ENCODE data around the gene DOCK1. TPM values are rescaled to one million over a fixed set of nuclear protein-coding genes. Genes with fewer than 3 reads are reported as not detected.

DOCK1 gene
- total RNA-seq, 2 donors from 2014 or later, result 34.3 to 44.1 TPM

- 85 to 96% methylated on average over 4 to 5 of the region's 5 CpGs for WGBS, 2 donors
- Histone ChIP-seq H3K27me3 (no peaks in the 10 kb centered on the region), H3K27ac (no peak overlapping the region), H3K4me3 (no peak overlapping the region), H3K4me1 (no peaks in the 10 kb centered on the region), H3K9me3 (no peaks in the 10 kb centered on the region), H3K36me3 (replicated peaks in 1 of 2; ENCODE audit: insufficient read depth in 1 of 2, low read depth in 2 of 2) (peaks cover 8 to 13% of the 10 kb centered on the region in 2 donors)
- ATAC-seq (no peak), DNase-seq (no peak)
- TF ChIP-seq CTCF (IDR thresholded peaks at IDR 0.05) (no peak), POLR2A (IDR thresholded peaks at IDR 0.05) (no peak)
- intact Hi-C loops (cut with DNase I), result no loop called here
Observed at GRCh38 chr10:127034790-127035189, 129.6 kb downstream of the DOCK1 start.

GRCh38 chr10:127035827-127036226, 130.6 kb downstream of the DOCK1 start:
- no peak for DNase-seq
- TF ChIP-seq POLR2A (IDR thresholded peaks at IDR 0.05) (no peak), CTCF (IDR thresholded peaks at IDR 0.05) (no peak)
- Histone ChIP-seq H3K4me3 (no peak overlapping the region), H3K4me1 (no peaks in the 10 kb centered on the region), H3K36me3 (replicated peaks in 1 of 2; ENCODE audit: insufficient read depth in 1 of 2, low read depth in 2 of 2) (peaks cover 8 to 15% of the 10 kb centered on the region in 2 donors), H3K27me3 (no peaks in the 10 kb centered on the region), H3K9me3 (no peaks in the 10 kb centered on the region), H3K27ac (no peak overlapping the region)
- 93 to 95% methylated on average over 4 of the region's 4 CpGs for WGBS, 2 donors
- intact Hi-C loops (cut with DNase I), result no loop called here
- no peak for ATAC-seq

GRCh38 chr10:127036987-127037386, 131.8 kb downstream of the DOCK1 start:
- DNase-seq, result no peak
- H3K36me3 ChIP-seq (replicated peaks in 1 of 2; ENCODE audit: insufficient read depth in 1 of 2, low read depth in 2 of 2), result peaks cover 8 to 14% of the 10 kb centered on the region in 2 donors

GRCh38 chr10:127039435-127039834, 134.2 kb downstream of the DOCK1 start:
- H3K36me3 ChIP-seq (replicated peaks in 1 of 2; ENCODE audit: insufficient read depth in 1 of 2, low read depth in 2 of 2), result peaks cover 0 to 11% of the 10 kb centered on the region in 2 donors
- DNase-seq (no peak), ATAC-seq (no peak)
- intact Hi-C loops (cut with DNase I), result no loop called here
- no peaks in the 10 kb centered on the region for H3K9me3 ChIP-seq
- H3K27me3 ChIP-seq, result no peaks in the 10 kb centered on the region
- no peak overlapping the region for H3K27ac ChIP-seq
- peaks cover 9% of the 10 kb centered on the region for H3K4me1 ChIP-seq
- TF ChIP-seq CTCF (IDR thresholded peaks at IDR 0.05) (no peak), POLR2A (IDR thresholded peaks at IDR 0.05) (no peak)
- no peak overlapping the region for H3K4me3 ChIP-seq
- WGBS, 2 donors, result 92 to 96% methylated on average over 8 of the region's 8 CpGs

More at GRCh38 chr10:127036987-127037386, 131.8 kb downstream of the DOCK1 start:
- no peak for ATAC-seq
- H3K27ac ChIP-seq, result no peak overlapping the region
- no peaks in the 10 kb centered on the region for H3K27me3 ChIP-seq
- no peak overlapping the region for H3K4me3 ChIP-seq
- WGBS, 2 donors, result 97 to 100% methylated on average over 4 of the region's 4 CpGs
- TF ChIP-seq CTCF (IDR thresholded peaks at IDR 0.05) (no peak), POLR2A (IDR thresholded peaks at IDR 0.05) (no peak)
- H3K4me1 ChIP-seq, result no peaks in the 10 kb centered on the region
- intact Hi-C loops (cut with DNase I), result no loop called here
- no peaks in the 10 kb centered on the region for H3K9me3 ChIP-seq

- 85 to 89% methylated on average over 4 of the region's 4 CpGs for WGBS, 2 donors
- Histone ChIP-seq H3K27me3 (no peaks in the 10 kb centered on the region), H3K4me1 (peaks cover 11% of the 10 kb centered on the region), H3K4me3 (no peak overlapping the region), H3K27ac (no peak overlapping the region), H3K9me3 (no peaks in the 10 kb centered on the region), H3K36me3 (replicated peaks in 1 of 2; ENCODE audit: insufficient read depth in 1 of 2, low read depth in 2 of 2) (peaks cover 0 to 11% of the 10 kb centered on the region in 2 donors)
- DNase-seq (no peak), ATAC-seq (no peak)
- TF ChIP-seq CTCF (IDR thresholded peaks at IDR 0.05) (no peak), POLR2A (IDR thresholded peaks at IDR 0.05) (no peak)
- intact Hi-C loops (cut with DNase I), result no loop called here
Observed at GRCh38 chr10:127040756-127041155, 135.5 kb downstream of the DOCK1 start.
